Common myeloid progenitor, CD34-positive (primary cell): Measurements from ENCODE around the gene AKAP8L.
A peak's percentile ranks its signal among the peaks of the same experiment; 100 is the strongest.
"Not testable (repeated sequence)": the region's sequence is repeated elsewhere in the genome, so short reads cannot be mapped to it uniquely, and the experiment has no call there.

Experiments used
- CTCF ChIA-PET: fragments of 350-600 bp; sonication (Branson Sonifier 250); formaldehyde crosslinking; loops from one replicate; lab custom pipeline; 2021; ENCODE audit warnings: antibody characterized with exemption; lab: Charles Lee
- POLR2A ChIA-PET: fragments of 350-600 bp; sonication (Branson Sonifier 250); formaldehyde crosslinking; loops from one replicate; lab custom pipeline; 2021; ENCODE audit warnings: antibody characterized with exemption; lab: Charles Lee
- DNase-seq, 3 donors: peaks; one replicate each; pipeline versions ENCODE4 v3.0.0 to v3.0.0-alpha.2; 2013
- H3K27ac ChIP-seq, 2 experiments: 1 replicate in 1 of 2; 2 replicates in 1 of 2; pipeline ENCODE4 v1.7.0; 2013; ENCODE audit warnings: inconsistent platforms in 2 of 2, low read length in 2 of 2, mild to moderate bottlenecking in 2 of 2, low read depth in 1 of 2, moderate library complexity in 1 of 2; ENCODE audit not compliant: severe bottlenecking in 2 of 2, insufficient read depth in 1 of 2, poor library complexity in 1 of 2
- H3K27me3 ChIP-seq, 5 experiments: replicated peaks in 2 of 5; 1 replicate in 3 of 5; 2 replicates in 2 of 5; pipeline versions ENCODE4 v1.6.1 to v1.7.0; 2013; ENCODE audit warnings: low read length in 4 of 5, mild to moderate bottlenecking in 2 of 5, moderate library complexity in 2 of 5, inconsistent platforms in 1 of 5; ENCODE audit not compliant: insufficient read depth in 5 of 5, control insufficient read depth in 4 of 5
- H3K36me3 ChIP-seq, 4 experiments: 1 replicate in 2 of 4; 2 replicates in 2 of 4; pipeline versions ENCODE4 v1.6.1 to v1.7.0; 2013; ENCODE audit warnings: low read length in 3 of 4, control low read depth in 1 of 4, mild to moderate bottlenecking in 1 of 4; ENCODE audit not compliant: control insufficient read depth in 4 of 4, insufficient read depth in 4 of 4
- H3K4me1 ChIP-seq, 4 experiments: 1 replicate in 3 of 4; 2 replicates in 1 of 4; pipeline versions ENCODE4 v1.6.1 to v1.7.1; 2013; ENCODE audit warnings: low read length in 3 of 4, mild to moderate bottlenecking in 3 of 4, control low read depth in 1 of 4, inconsistent platforms in 1 of 4, moderate library complexity in 1 of 4; ENCODE audit not compliant: control insufficient read depth in 4 of 4, insufficient read depth in 4 of 4; ENCODE audit errors: control extremely low read depth in 1 of 4
- H3K4me3 ChIP-seq, 7 experiments: 1 replicate in 4 of 7; 2 replicates in 3 of 7; pipeline versions ENCODE4 v1.5.1 to v1.7.0; 2013; ENCODE audit warnings: mild to moderate bottlenecking in 7 of 7, low read length in 6 of 7, moderate library complexity in 6 of 7, inconsistent platforms in 2 of 7, low read depth in 2 of 7, control low read depth in 1 of 7; ENCODE audit not compliant: insufficient read depth in 4 of 7, control insufficient read depth in 1 of 7; ENCODE audit errors: extremely low read depth in 1 of 7
- H3K9me3 ChIP-seq, 5 experiments: 1 replicate in 4 of 5; 2 replicates in 1 of 5; pipeline versions ENCODE4 v1.6.1 to v1.7.1; 2013; ENCODE audit warnings: low read length in 4 of 5, mild to moderate bottlenecking in 2 of 5, inconsistent platforms in 1 of 5, low read depth in 1 of 5, moderate library complexity in 1 of 5; ENCODE audit not compliant: control insufficient read depth in 4 of 5, insufficient read depth in 2 of 5; ENCODE audit errors: control extremely low read depth in 1 of 5
- WGBS: methylation state at CpG from one replicate; pipeline ENCODE4 v1.1.5; 2013; ENCODE audit not compliant: insufficient coverage; 5-methylcytosine and 5-hydroxymethylcytosine counted together

AKAP8L gene

GRCh38 chr19:15418231-15418578 is 583 bp downstream of the AKAP8L start:
- POLR2A ChIA-PET, result interaction anchor here (0.7 to 2.4 kb wide), 6 partner anchors 13 to 51 kb away, joined by 4 to 17 read pairs (median 12); partner anchors contain the start of genes AKAP8 and RASAL3
- CTCF ChIA-PET, result interaction anchor here (0.9 to 6.8 kb wide), 11 partner anchors 11 to 138 kb away, joined by 3 to 122 read pairs (median 8); partner anchors contain the start of gene RASAL3
- Histone ChIP-seq H3K27me3 (no peaks in the 10 kb centered on the region), H3K27ac (peak overlapping the region; percentile 81 to 91), H3K36me3 (peaks cover 3 to 35% (median 19%) of the 10 kb centered on the region in 4 experiments), H3K4me3 (peak overlapping the region; percentile 85 to 97 (median 95)), H3K4me1 (peaks cover 15 to 32% (median 20%) of the 10 kb centered on the region in 4 experiments), H3K9me3 (peaks cover 0 to 2% (median 2%) of the 10 kb centered on the region in 5 experiments)
- 0% methylated on average over 12 of the region's 16 CpGs for WGBS
- no peak for DNase-seq

GRCh38 chr19:15417699-15418098 is 1.1 kb downstream of the AKAP8L start:
- CTCF ChIA-PET, result interaction anchor here (0.6 to 6.8 kb wide), 7 partner anchors 9 to 242 kb away, joined by 3 to 122 read pairs (median 6); partner anchors contain the start of gene RASAL3

GRCh38 chr19:15412832-15413231 is 6.0 kb downstream of the AKAP8L start:
- peak overlapping the region in 1 of 2 experiments; percentile 1 for H3K27ac ChIP-seq
- ChIA-PET CTCF (interaction anchor here (0.8 to 1.2 kb wide), 2 partner anchors 27 to 142 kb away, joined by 3 read pairs; no protein-coding TSS in a partner anchor), POLR2A (no interaction called here)
- H3K9me3 ChIP-seq, result no peaks in the 10 kb centered on the region
- no peak overlapping the region for H3K4me3 ChIP-seq
- H3K27me3 ChIP-seq, result no peaks in the 10 kb centered on the region
- WGBS, result 83% methylated on average over 3 of the region's 4 CpGs
- peaks cover 10 to 22% (median 12%) of the 10 kb centered on the region in 4 experiments for H3K4me1 ChIP-seq
- H3K36me3 ChIP-seq, result peaks cover 10 to 28% (median 20%) of the 10 kb centered on the region in 4 experiments
- DNase-seq, result peak in 2 of 3 donors; percentile 4 to 33

More at GRCh38 chr19:15417699-15418098, 1.1 kb downstream of the AKAP8L start:
- peaks cover 15 to 35% (median 20%) of the 10 kb centered on the region in 4 experiments for H3K4me1 ChIP-seq
- WGBS, result 12% methylated on average over 8 of the region's 9 CpGs
- H3K9me3 ChIP-seq, result no peaks in the 10 kb centered on the region
- POLR2A ChIA-PET, result interaction anchor here (0.7 to 2.3 kb wide), 4 partner anchors 12 to 46 kb away, joined by 3 to 16 read pairs (median 6); partner anchors contain the start of gene AKAP8
- no peaks in the 10 kb centered on the region for H3K27me3 ChIP-seq
- H3K27ac ChIP-seq, result peak overlapping the region; percentile 81 to 91
- DNase-seq, result no peak
- H3K4me3 ChIP-seq, result peak overlapping the region; percentile 85 to 97 (median 95)
- H3K36me3 ChIP-seq, result peaks cover 3 to 29% (median 16%) of the 10 kb centered on the region in 4 experiments

- H3K4me3 ChIP-seq, DNase-seq, H3K9me3 ChIP-seq, POLR2A ChIA-PET, H3K27me3 ChIP-seq, H3K27ac ChIP-seq, H3K4me1 ChIP-seq: not testable (repeated sequence)
- peaks cover 10 to 34% (median 23%) of the 10 kb centered on the region in 4 experiments for H3K36me3 ChIP-seq
- no CpG with 5 or more reads among the region's 2 CpGs for WGBS
- CTCF ChIA-PET, result interaction anchor here (1.5 kb wide), 1 partner anchor 144 kb away, joined by 4 read pairs; no protein-coding TSS in a partner anchor
Observed at GRCh38 chr19:15411351-15411750, 7.4 kb downstream of the AKAP8L start.

- ChIA-PET CTCF (interaction anchor here (1.2 to 1.8 kb wide), 2 partner anchors 10 to 14 kb away, joined by 4 to 5 read pairs; partner anchors contain the start of gene AKAP8L), POLR2A (interaction anchor here (0.8 to 1.0 kb wide), 2 partner anchors 13 to 72 kb away, joined by 3 to 4 read pairs; partner anchors contain the start of gene BRD4)
- DNase-seq, result no peak
- WGBS, result 72% methylated on average over 3 of the region's 3 CpGs
- Histone ChIP-seq H3K36me3 (peaks cover 13 to 76% (median 49%) of the 10 kb centered on the region in 4 experiments), H3K4me3 (no peak overlapping the region), H3K4me1 (peaks cover 0 to 4% (median 0%) of the 10 kb centered on the region in 4 experiments), H3K9me3 (no peaks in the 10 kb centered on the region), H3K27ac (no peak overlapping the region), H3K27me3 (no peaks in the 10 kb centered on the region)
Observed at GRCh38 chr19:15404780-15405211, 14.0 kb downstream of the AKAP8L start.

GRCh38 chr19:15404097-15404779 is 14.6 kb downstream of the AKAP8L start:
- Histone ChIP-seq H3K4me3 (no peak overlapping the region), H3K36me3 (peaks cover 8 to 76% (median 49%) of the 10 kb centered on the region in 4 experiments), H3K27ac (peak overlapping the region in 1 of 2 experiments; percentile 3), H3K27me3 (no peaks in the 10 kb centered on the region), H3K4me1 (peaks cover 0 to 4% (median 0%) of the 10 kb centered on the region in 4 experiments), H3K9me3 (no peaks in the 10 kb centered on the region)
- ChIA-PET CTCF (interaction anchor here (0.6 to 1.8 kb wide), 3 partner anchors 11 to 15 kb away, joined by 3 to 5 read pairs (median 4); partner anchors contain the start of gene AKAP8L), POLR2A (interaction anchor here (0.8 kb wide), 1 partner anchor 72 kb away, joined by 3 read pairs; the partner anchor contains the start of gene BRD4)
- DNase-seq, result no peak
- WGBS, result 94% methylated on average over 6 of the region's 7 CpGs
